GM12864 (cell line): ENCODE results near the gene TLL2.

Experiments used
- DNase-seq: peaks from one replicate; pipeline ENCODE4 v3.0.0-alpha.2; 2011; ENCODE audit warnings: low read depth
- H3K4me3 ChIP-seq: 2 replicates; pipeline ENCODE4 v1.5.1; 2011; ENCODE audit warnings: mild to moderate bottlenecking, low read depth, low read length, control low read depth
- CTCF ChIP-seq: IDR thresholded peaks from 2 replicates; pipeline ENCODE4 v1.5.1; 2011; ENCODE audit warnings: low read depth, mild to moderate bottlenecking, moderate library complexity, low read length, control low read depth, inconsistent platforms; ENCODE audit errors: missing control alignments

TLL2 gene

GRCh38 chr10:96541921-96542320 lies 28.2 kb upstream of the TLL2 start:
- no peak for DNase-seq
- no peak overlapping the region for H3K4me3 ChIP-seq

GRCh38 chr10:96540240-96540639 lies 26.5 kb upstream of the TLL2 start:
- TF ChIP-seq CTCF, result no peak
- no peak overlapping the region for H3K4me3 ChIP-seq
- no peak for DNase-seq

More at GRCh38 chr10:96541921-96542320, 28.2 kb upstream of the TLL2 start:
- TF ChIP-seq CTCF, result no peak

- H3K4me3 ChIP-seq, result no peak overlapping the region
- no peak for TF ChIP-seq CTCF
- DNase-seq, result no peak
Observed at GRCh38 chr10:96538683-96539082, 25.0 kb upstream of the TLL2 start.

- no peak for TF ChIP-seq CTCF
- no peak overlapping the region for H3K4me3 ChIP-seq
- no peak for DNase-seq
Observed at GRCh38 chr10:96536129-96536528, 22.4 kb upstream of the TLL2 start.

- no peak overlapping the region for H3K4me3 ChIP-seq
- no peak for TF ChIP-seq CTCF
- DNase-seq, result no peak
Observed at GRCh38 chr10:96532523-96532922, 18.8 kb upstream of the TLL2 start.

- no peak for TF ChIP-seq CTCF
- DNase-seq, result no peak
Observed at GRCh38 chr10:96529634-96530279, 16.0 kb upstream of the TLL2 start.

GRCh38 chr10:96524741-96525140 lies 11.0 kb upstream of the TLL2 start:
- no peak for TF ChIP-seq CTCF
- no peak overlapping the region for H3K4me3 ChIP-seq
- no peak for DNase-seq

More at GRCh38 chr10:96529634-96530279, 16.0 kb upstream of the TLL2 start:
- H3K4me3 ChIP-seq, result no peak overlapping the region
